Neural progenitor cell (in vitro differentiated cells): ENCODE results near the gene GSTA4.

Source experiments
- EZH2 ChIP-seq: fragments of 200-600 bp; sonication (generic); IDR thresholded peaks from 2 replicates; pipeline ENCODE4 v1.6.1; 2017; ENCODE audit warnings: antibody characterized with exemption, mild to moderate bottlenecking, moderate library complexity
- TF ChIP-seq, protein P1 (sequence below): fragments of 200-600 bp; sonication (generic); IDR thresholded peaks from 2 replicates; pipeline ENCODE4 v1.5.1; 2017; ENCODE audit warnings: antibody characterized with exemption, mild to moderate bottlenecking

DNA sequence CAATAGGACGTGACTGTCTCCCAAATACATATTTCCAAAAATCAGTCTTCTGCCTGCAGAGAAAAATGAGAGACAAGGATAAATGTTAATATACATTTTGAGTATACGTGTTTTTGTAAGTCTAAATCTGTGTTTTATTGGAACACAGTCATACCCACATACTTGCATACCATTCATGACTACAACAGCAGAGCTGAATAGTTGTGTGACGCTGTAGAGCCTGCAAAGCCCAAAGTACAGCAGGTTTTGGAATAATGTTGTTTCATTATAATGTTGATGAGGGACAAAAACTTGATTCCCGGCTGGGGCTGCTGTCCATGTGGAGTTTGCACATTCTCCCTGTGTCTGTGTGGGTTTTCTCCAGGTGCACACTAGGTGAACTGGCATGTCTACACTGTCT lies 46.3 kb upstream of the GSTA4 start:
- TF ChIP-seq, protein P1, sequence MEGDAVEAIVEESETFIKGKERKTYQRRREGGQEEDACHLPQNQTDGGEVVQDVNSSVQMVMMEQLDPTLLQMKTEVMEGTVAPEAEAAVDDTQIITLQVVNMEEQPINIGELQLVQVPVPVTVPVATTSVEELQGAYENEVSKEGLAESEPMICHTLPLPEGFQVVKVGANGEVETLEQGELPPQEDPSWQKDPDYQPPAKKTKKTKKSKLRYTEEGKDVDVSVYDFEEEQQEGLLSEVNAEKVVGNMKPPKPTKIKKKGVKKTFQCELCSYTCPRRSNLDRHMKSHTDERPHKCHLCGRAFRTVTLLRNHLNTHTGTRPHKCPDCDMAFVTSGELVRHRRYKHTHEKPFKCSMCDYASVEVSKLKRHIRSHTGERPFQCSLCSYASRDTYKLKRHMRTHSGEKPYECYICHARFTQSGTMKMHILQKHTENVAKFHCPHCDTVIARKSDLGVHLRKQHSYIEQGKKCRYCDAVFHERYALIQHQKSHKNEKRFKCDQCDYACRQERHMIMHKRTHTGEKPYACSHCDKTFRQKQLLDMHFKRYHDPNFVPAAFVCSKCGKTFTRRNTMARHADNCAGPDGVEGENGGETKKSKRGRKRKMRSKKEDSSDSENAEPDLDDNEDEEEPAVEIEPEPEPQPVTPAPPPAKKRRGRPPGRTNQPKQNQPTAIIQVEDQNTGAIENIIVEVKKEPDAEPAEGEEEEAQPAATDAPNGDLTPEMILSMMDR = no peak
- TF ChIP-seq EZH2 = no peak
